Activated naive CD8-positive, alpha-beta T cell treated with anti-CD3 and anti-CD28 coated beads for 36 hours (primary cell): ENCODE results near the gene GPA33. TPM values are rescaled to one million over a fixed set of nuclear protein-coding genes. Genes with fewer than 3 reads are reported as not detected.

ENCODE experiments used
- DNase-seq: peaks from one replicate; pipeline ENCODE4 v3.0.0; 2021
- H3K27ac Mint-ChIP-seq: one replicate; pipeline ENCODE4 v1.8.0; 2022; ENCODE audit warnings: mild to moderate bottlenecking, moderate library complexity, mixed read lengths
- H3K27me3 Mint-ChIP-seq: one replicate; pipeline ENCODE4 v1.8.0; 2022; ENCODE audit warnings: mild to moderate bottlenecking, mixed read lengths
- H3K36me3 Mint-ChIP-seq: one replicate; pipeline ENCODE4 v1.8.0; 2021; ENCODE audit warnings: mild to moderate bottlenecking, mixed read lengths
- H3K4me1 Mint-ChIP-seq: one replicate; pipeline ENCODE4 v1.8.0; 2021; ENCODE audit warnings: mixed read lengths
- H3K4me3 Mint-ChIP-seq: one replicate; pipeline ENCODE4 v1.8.0; 2022; ENCODE audit warnings: mild to moderate bottlenecking, moderate library complexity, mixed read lengths
- H3K9me3 Mint-ChIP-seq: one replicate; pipeline ENCODE4 v1.8.0; 2022; ENCODE audit warnings: mixed read lengths
- total RNA-seq, 2 experiments: library from RNA; stranded (reverse); gene quantifications; one replicate each; pipeline ENCODE4 v1.2.3, GENCODE V29; 2021

GPA33 gene, protein sequence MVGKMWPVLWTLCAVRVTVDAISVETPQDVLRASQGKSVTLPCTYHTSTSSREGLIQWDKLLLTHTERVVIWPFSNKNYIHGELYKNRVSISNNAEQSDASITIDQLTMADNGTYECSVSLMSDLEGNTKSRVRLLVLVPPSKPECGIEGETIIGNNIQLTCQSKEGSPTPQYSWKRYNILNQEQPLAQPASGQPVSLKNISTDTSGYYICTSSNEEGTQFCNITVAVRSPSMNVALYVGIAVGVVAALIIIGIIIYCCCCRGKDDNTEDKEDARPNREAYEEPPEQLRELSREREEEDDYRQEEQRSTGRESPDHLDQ
- not detected for total RNA-seq

DNA sequence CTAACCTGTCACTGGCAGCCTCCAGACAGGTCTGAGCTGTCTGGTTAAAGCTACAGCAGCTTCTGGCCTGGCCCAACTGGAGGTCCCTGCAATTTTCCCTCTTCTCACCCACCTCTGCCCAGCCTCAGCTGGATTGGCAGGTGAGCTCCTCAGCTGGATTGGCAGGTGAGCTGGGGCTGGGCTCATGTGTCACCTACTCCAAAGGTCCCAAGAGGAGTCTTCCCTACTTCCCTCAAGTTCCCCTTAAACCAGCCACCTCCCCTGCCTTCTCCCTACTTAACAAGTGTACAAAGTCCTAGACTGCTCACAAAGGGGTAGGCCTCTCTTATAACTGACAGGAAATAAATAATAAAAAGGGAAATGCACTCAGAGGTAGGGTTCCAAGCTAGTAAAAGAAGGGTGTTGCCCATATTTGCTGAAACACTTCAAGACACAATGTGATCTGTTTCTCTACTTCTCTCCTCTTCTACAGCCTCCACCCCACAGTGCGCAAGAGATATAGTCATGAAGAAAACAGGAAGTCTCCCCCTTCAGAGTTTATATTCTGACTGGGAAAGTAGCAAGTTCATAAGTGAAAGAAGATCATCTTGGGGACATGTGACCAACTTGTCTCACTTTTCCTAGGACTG, at the start of gene GPA33:
GPA33 (minus strand) TSS at position 64 of the 629 bp plus-strand sequence. CDS start 90 bp downstream, outside the sequence.
- Mint-ChIP-seq H3K4me1 (peaks cover 16% of the 10 kb centered on the region), H3K9me3 (no peaks in the 10 kb centered on the region), H3K4me3 (peak within 1 kb of the TSS; percentile 29), H3K27me3 (no peaks in the 10 kb centered on the region), H3K36me3 (peaks cover 5% of the 10 kb centered on the region), H3K27ac (peak within 1 kb of the TSS; percentile 86)
- no peak for DNase-seq

DNA sequence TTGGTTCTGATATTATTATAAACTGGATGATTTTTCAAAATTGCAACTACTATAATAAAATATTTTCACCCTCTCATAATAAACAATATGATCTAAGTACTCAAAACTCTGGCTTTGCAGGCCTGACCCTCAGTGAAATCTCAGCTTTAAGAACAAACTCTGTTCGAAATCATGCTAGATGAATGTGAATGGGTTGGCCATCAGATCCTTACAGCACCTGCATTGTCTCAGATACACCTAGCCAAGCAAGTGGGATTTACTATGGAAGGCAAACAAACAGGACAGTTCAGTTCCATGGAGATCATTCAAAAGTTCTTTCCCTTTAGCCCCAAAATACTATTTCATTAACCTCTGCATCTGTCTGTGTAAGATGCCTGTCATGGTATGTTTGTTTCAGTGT, 48.5 kb upstream of the GPA33 start:
- DNase-seq, result no peak
- H3K27me3 Mint-ChIP-seq, result peaks cover 5% of the 10 kb centered on the region
- H3K36me3 Mint-ChIP-seq, result peaks cover 1% of the 10 kb centered on the region
- no peaks in the 10 kb centered on the region for H3K4me1 Mint-ChIP-seq
- H3K27ac Mint-ChIP-seq, result no peak overlapping the region
- H3K9me3 Mint-ChIP-seq, result peaks cover 4% of the 10 kb centered on the region
- no peak overlapping the region for H3K4me3 Mint-ChIP-seq

- no peaks in the 10 kb centered on the region for H3K36me3 Mint-ChIP-seq
- no peak for DNase-seq
- H3K4me3 Mint-ChIP-seq, result no peak overlapping the region
- H3K27ac Mint-ChIP-seq, result no peak overlapping the region
- H3K27me3 Mint-ChIP-seq, result peaks cover 3% of the 10 kb centered on the region
- H3K4me1 Mint-ChIP-seq, result no peaks in the 10 kb centered on the region
- H3K9me3 Mint-ChIP-seq, result peaks cover 1% of the 10 kb centered on the region
Measured at GRCh38 chr1:167137793-167138510, 47.8 kb upstream of the GPA33 start.

GRCh38 chr1:167137332-167137781, 47.2 kb upstream of the GPA33 start:
- no peaks in the 10 kb centered on the region for H3K36me3 Mint-ChIP-seq
- no peak overlapping the region for H3K27ac Mint-ChIP-seq
- H3K4me1 Mint-ChIP-seq, result no peaks in the 10 kb centered on the region
- peaks cover under 1% of the 10 kb centered on the region for H3K9me3 Mint-ChIP-seq
- no peak for DNase-seq
- peaks cover 3% of the 10 kb centered on the region for H3K27me3 Mint-ChIP-seq
- H3K4me3 Mint-ChIP-seq, result no peak overlapping the region

DNA sequence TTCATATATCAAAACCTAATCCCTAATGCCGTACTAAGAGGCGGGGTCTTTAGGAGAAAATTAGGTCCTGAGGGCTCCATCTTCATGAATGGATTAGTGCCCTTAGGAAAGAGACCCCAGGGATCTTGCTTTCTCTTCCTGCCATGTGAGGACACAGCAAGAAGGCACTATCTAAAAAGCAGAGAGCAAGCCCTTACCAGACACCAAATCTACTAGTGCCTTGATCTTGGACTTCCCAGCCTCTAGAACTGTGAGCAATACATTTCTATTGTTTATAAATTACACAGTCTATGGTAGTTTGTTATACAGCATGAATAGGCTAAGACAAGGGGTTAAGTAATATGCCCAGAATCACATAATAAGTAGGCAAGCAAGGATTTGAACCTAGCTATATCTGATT, 46.6 kb upstream of the GPA33 start:
- H3K9me3 Mint-ChIP-seq, result no peaks in the 10 kb centered on the region
- no peak overlapping the region for H3K4me3 Mint-ChIP-seq
- no peak for DNase-seq
- H3K27ac Mint-ChIP-seq, result no peak overlapping the region
- peaks cover 3% of the 10 kb centered on the region for H3K27me3 Mint-ChIP-seq
- H3K4me1 Mint-ChIP-seq, result no peaks in the 10 kb centered on the region
- H3K36me3 Mint-ChIP-seq, result no peaks in the 10 kb centered on the region

DNA sequence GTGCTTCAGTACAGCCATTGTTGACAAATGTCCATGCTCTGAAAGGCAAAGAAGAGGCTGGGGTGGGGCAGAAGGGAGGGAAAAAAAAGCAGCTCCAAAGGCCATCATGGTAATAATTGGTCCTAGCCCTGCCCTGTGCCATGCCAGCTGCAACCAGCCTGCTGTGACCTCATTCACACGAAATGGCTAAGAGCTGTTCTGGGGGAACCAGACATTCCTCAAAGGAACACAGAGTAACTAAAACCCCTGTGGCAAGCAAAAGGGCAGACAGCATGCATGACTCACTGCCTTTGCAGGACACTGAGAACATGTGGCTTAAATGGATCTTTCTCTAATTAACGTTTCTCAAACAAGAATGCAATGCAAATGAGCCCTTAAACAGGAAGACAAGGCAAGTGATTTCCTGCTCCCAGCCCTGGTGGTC, 46.0 kb upstream of the GPA33 start:
- Mint-ChIP-seq H3K27ac (no peak overlapping the region), H3K36me3 (no peaks in the 10 kb centered on the region), H3K4me1 (no peaks in the 10 kb centered on the region), H3K27me3 (peaks cover 3% of the 10 kb centered on the region), H3K9me3 (no peaks in the 10 kb centered on the region), H3K4me3 (no peak overlapping the region)
- DNase-seq, result no peak

GRCh38 chr1:167135281-167135840, 45.2 kb upstream of the GPA33 start:
- no peak for DNase-seq
- Mint-ChIP-seq H3K9me3 (no peaks in the 10 kb centered on the region), H3K4me1 (no peaks in the 10 kb centered on the region), H3K27me3 (peaks cover 3% of the 10 kb centered on the region), H3K4me3 (no peak overlapping the region), H3K27ac (no peak overlapping the region), H3K36me3 (no peaks in the 10 kb centered on the region)

DNA sequence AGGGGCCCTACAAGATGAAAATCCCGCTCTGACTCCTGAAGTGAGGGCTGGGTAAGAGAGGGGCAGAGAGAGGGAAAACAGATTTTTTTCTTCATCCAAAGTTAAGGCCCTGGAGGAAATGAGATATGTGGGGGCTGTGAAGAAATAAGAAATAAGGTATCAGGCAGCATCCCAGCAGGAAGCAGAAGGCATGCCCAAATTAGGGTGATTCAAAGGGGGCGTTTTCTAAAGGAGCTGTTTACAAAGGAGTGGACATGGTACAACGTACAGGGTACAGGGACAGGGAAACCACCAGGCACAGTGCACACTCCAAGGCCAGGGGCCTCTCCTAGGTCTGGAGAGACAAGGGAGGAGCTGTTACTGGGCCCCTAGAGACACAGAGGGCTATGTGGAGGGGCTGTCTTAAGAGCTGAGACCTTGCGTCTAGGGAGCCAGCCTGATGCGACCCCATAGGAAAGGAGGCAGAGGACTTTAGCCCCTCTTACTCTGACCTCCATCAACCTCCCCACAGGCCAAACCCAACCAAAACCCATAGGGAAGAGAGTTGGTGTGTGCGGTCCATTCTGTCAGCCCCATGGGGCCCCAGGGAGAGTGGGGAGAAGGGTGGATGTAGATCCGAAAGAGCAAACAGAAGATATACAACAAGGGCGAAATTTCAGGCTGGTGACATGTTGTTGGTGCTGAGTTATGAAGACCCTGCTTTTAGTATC, 42.3 kb upstream of the GPA33 start:
- no peak overlapping the region for H3K27ac Mint-ChIP-seq
- H3K9me3 Mint-ChIP-seq, result no peaks in the 10 kb centered on the region
- no peak for DNase-seq
- no peaks in the 10 kb centered on the region for H3K4me1 Mint-ChIP-seq
- no peak overlapping the region for H3K4me3 Mint-ChIP-seq
- H3K36me3 Mint-ChIP-seq, result no peaks in the 10 kb centered on the region
- peaks cover 9% of the 10 kb centered on the region for H3K27me3 Mint-ChIP-seq

- Mint-ChIP-seq H3K27me3 (peaks cover 6% of the 10 kb centered on the region), H3K36me3 (no peaks in the 10 kb centered on the region), H3K4me3 (no peak overlapping the region), H3K4me1 (no peaks in the 10 kb centered on the region), H3K9me3 (no peaks in the 10 kb centered on the region), H3K27ac (no peak overlapping the region)
- no peak for DNase-seq
Measured at GRCh38 chr1:167130829-167131510, 40.8 kb upstream of the GPA33 start.

DNA sequence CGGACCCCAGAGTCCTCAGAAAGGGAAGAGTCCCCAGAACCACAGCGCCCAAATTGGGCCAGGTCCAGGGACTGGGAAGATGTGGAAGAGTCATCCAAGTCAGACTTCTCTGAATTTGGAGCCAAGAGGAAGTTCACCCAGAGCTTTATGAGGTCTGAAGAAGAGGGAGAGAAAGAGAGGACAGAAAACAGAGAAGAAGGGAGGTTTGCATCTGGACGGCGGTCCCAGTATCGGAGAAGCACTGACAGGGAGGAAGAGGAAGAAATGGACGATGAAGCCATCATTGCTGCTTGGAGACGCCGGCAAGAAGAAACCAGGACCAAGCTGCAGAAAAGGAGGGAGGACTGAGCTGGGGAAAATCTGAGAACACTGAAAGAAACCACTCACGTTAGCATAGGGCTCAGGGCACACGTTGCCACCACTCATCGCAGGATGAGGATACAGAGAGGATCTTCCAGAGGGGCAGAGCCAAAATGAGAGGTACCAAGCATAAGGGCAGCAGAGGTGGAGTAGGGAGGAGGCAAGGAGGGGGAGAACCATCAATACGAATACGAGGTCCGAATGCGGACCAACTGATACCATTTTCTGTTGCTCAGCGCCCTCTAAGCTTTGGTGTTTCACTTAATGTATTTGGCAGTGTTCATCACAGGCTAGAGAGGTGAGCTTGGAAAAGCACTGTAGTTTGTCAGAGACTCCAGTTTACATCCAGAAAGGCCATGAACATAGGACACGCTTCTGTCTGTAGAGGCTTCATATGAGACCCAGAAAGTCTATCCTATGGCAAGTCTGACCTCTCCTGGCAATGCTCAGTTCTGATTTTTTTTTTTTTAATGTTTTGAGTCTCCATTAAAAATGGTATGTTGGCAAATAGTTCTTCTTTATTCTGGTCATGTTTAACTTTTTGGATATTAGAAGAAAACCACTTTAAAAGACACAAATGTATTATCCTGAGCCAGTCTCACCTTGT, 38.4 kb upstream of the GPA33 start:
- Mint-ChIP-seq H3K27me3 (peaks cover 10% of the 10 kb centered on the region), H3K4me3 (no peak overlapping the region), H3K9me3 (no peaks in the 10 kb centered on the region), H3K27ac (no peak overlapping the region), H3K4me1 (no peaks in the 10 kb centered on the region), H3K36me3 (no peaks in the 10 kb centered on the region)
- no peak for DNase-seq

- no peaks in the 10 kb centered on the region for H3K4me1 Mint-ChIP-seq
- H3K4me3 Mint-ChIP-seq, result no peak overlapping the region
- no peak overlapping the region for H3K27ac Mint-ChIP-seq
- peaks cover 10% of the 10 kb centered on the region for H3K27me3 Mint-ChIP-seq
- no peaks in the 10 kb centered on the region for H3K9me3 Mint-ChIP-seq
- H3K36me3 Mint-ChIP-seq, result no peaks in the 10 kb centered on the region
- DNase-seq, result no peak
Measured at GRCh38 chr1:167127661-167128060, 37.5 kb upstream of the GPA33 start.

GRCh38 chr1:167127236-167127635, 37.1 kb upstream of the GPA33 start:
- H3K9me3 Mint-ChIP-seq, result no peaks in the 10 kb centered on the region
- H3K36me3 Mint-ChIP-seq, result no peaks in the 10 kb centered on the region
- no peak overlapping the region for H3K27ac Mint-ChIP-seq
- no peak for DNase-seq
- H3K4me3 Mint-ChIP-seq, result no peak overlapping the region
- H3K4me1 Mint-ChIP-seq, result no peaks in the 10 kb centered on the region
- H3K27me3 Mint-ChIP-seq, result peaks cover 10% of the 10 kb centered on the region

GRCh38 chr1:167126811-167127210, 36.6 kb upstream of the GPA33 start:
- Mint-ChIP-seq H3K4me3 (no peak overlapping the region), H3K9me3 (no peaks in the 10 kb centered on the region), H3K27me3 (peaks cover 10% of the 10 kb centered on the region), H3K4me1 (peaks cover under 1% of the 10 kb centered on the region), H3K36me3 (no peaks in the 10 kb centered on the region), H3K27ac (no peak overlapping the region)
- no peak for DNase-seq
